Fibroblast of peridontal ligament (primary cell): ENCODE measurements around the gene FBXO34.
"Not testable (repeated sequence)": the region's sequence is repeated elsewhere in the genome, so short reads cannot be mapped to it uniquely, and the experiment has no call there.

Experiments used
- DNase-seq: peaks from one replicate; pipeline ENCODE4 v3.0.0-alpha.2; 2010; ENCODE audit errors: extremely low read depth

Gene FBXO34

GRCh38 chr14:55381561-55381960, 110.3 kb downstream of the FBXO34 start:
- DNase-seq = no peak

GRCh38 chr14:55382483-55382882, 111.3 kb downstream of the FBXO34 start:
- no peak for DNase-seq

GRCh38 chr14:55383056-55383466, 111.8 kb downstream of the FBXO34 start:
- not testable (repeated sequence) for DNase-seq

- DNase-seq = no peak
Measured at GRCh38 chr14:55383541-55384140, 112.4 kb downstream of the FBXO34 start.

GRCh38 chr14:55384536-55384935, 113.3 kb downstream of the FBXO34 start:
- DNase-seq = no peak

- peak; percentile 38 for DNase-seq
Measured at GRCh38 chr14:55386037-55386808, 115.0 kb downstream of the FBXO34 start.

GRCh38 chr14:55387121-55387520, 115.9 kb downstream of the FBXO34 start:
- no peak for DNase-seq

GRCh38 chr14:55388160-55388559, 116.9 kb downstream of the FBXO34 start:
- DNase-seq = no peak

- peak; percentile 91 for DNase-seq
Measured at GRCh38 chr14:55389330-55389729, 118.1 kb downstream of the FBXO34 start.

GRCh38 chr14:55398679-55399078, 127.5 kb downstream of the FBXO34 start:
- peak; percentile 96 for DNase-seq

- no peak for DNase-seq
Measured at GRCh38 chr14:55399183-55399582, 128.0 kb downstream of the FBXO34 start.

GRCh38 chr14:55399852-55400251, 128.6 kb downstream of the FBXO34 start:
- DNase-seq = no peak

GRCh38 chr14:55401751-55402150, 130.5 kb downstream of the FBXO34 start:
- DNase-seq = no peak
